ENCODE results near the gene PELI2.

PELI2 gene

DNA sequence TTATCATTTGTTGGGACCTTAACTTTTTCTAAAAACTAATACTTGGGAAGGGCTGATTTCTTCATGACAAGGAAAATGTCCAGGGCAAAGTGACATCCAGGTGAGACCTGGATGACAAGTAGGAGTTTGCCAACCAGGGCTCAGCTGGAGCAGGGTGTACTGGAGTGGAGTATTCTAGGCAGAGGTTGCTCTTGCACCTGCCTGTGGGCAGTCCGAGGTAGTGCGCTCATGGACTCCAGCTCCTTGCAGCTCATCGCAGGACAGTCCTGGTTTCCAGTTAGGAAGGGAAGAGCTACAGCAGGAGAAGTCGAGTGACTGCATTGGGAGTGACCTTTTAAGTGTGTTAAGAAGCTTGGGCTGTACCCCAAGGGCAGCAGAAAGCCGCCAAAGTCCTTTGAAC, 175.9 kb downstream of the PELI2 start:
- H3K36me3 ChIP-seq (ENCODE audit: insufficient read depth, low read length) = no peaks in the 10 kb centered on the region

DNA sequence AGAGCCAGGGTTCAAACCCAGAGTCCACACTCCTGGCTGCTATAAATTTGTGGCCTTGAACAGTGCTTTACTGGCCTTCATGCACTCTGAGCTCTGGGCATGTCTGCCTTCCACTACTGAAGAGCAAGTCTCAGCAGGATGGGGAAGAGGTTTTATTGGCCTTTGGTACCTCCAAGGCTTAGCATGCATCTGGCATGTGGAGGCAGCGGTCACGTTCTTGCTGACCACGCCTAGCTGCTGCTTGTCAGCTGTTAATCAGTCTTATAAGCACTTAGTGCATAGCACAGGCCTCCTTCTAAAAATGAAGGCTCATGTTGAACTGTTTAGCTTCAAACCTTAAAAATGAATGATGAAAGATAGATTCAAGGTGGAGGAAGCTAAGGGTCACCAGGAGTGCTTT, 177.5 kb downstream of the PELI2 start:
- no peaks in the 10 kb centered on the region for H3K27me3 ChIP-seq (ENCODE audit: insufficient read depth, low read length)
- no peaks in the 10 kb centered on the region for H3K36me3 ChIP-seq (ENCODE audit: insufficient read depth, low read length)

More for the DNA sequence above, 175.9 kb downstream of the PELI2 start:
- H3K27me3 ChIP-seq (ENCODE audit: insufficient read depth, low read length) = no peaks in the 10 kb centered on the region
- no peaks in the 10 kb centered on the region for H3K79me2 ChIP-seq (ENCODE audit: control insufficient read depth, insufficient read depth, low read length, unreplicated experiment)
- no peak overlapping the region for H3K4me3 ChIP-seq (ENCODE audit: low read depth, low read length)
- H2AFZ ChIP-seq (ENCODE audit: low read length, unreplicated experiment) = no peak overlapping the region
- H3K4me1 ChIP-seq (ENCODE audit: control insufficient read depth, insufficient read depth, low read length, unreplicated experiment) = no peaks in the 10 kb centered on the region
- H3K27ac ChIP-seq (ENCODE audit: low read depth, low read length) = no peak overlapping the region

DNA sequence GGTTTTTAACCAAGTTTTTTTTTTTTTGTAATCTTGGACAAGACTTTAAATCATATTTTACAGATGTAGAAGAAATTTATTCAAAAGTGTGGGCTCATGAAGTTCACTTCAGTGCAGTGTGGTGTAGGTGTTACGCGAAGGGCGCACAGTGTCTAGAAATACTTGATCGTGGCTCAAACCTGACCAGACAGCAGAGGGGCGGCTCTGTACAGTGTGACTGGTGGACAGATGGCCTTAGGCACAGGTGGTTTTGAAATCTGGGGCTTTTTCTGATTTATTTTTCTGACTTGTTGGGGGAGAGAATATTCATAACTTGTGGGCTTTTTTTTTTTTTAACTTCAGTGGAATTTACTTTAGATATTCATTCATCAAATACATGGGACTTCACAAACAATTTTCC, 179.2 kb downstream of the PELI2 start:
- Histone ChIP-seq H3K4me3 (ENCODE audit: low read depth, low read length) (no peak overlapping the region), H3K79me2 (ENCODE audit: control insufficient read depth, insufficient read depth, low read length, unreplicated experiment) (no peaks in the 10 kb centered on the region), H3K36me3 (ENCODE audit: insufficient read depth, low read length) (no peaks in the 10 kb centered on the region), H3K27ac (ENCODE audit: low read depth, low read length) (no peak overlapping the region), H3K27me3 (ENCODE audit: insufficient read depth, low read length) (no peaks in the 10 kb centered on the region), H2AFZ (ENCODE audit: low read length, unreplicated experiment) (no peak overlapping the region), H3K4me1 (ENCODE audit: control insufficient read depth, insufficient read depth, low read length, unreplicated experiment) (peaks cover 6% of the 10 kb centered on the region)

More for the DNA sequence above, 177.5 kb downstream of the PELI2 start:
- Histone ChIP-seq H3K4me1 (ENCODE audit: control insufficient read depth, insufficient read depth, low read length, unreplicated experiment) (peaks cover 6% of the 10 kb centered on the region), H3K79me2 (ENCODE audit: control insufficient read depth, insufficient read depth, low read length, unreplicated experiment) (no peaks in the 10 kb centered on the region), H3K27ac (ENCODE audit: low read depth, low read length) (no peak overlapping the region), H3K4me3 (ENCODE audit: low read depth, low read length) (no peak overlapping the region), H2AFZ (ENCODE audit: low read length, unreplicated experiment) (no peak overlapping the region)

DNA sequence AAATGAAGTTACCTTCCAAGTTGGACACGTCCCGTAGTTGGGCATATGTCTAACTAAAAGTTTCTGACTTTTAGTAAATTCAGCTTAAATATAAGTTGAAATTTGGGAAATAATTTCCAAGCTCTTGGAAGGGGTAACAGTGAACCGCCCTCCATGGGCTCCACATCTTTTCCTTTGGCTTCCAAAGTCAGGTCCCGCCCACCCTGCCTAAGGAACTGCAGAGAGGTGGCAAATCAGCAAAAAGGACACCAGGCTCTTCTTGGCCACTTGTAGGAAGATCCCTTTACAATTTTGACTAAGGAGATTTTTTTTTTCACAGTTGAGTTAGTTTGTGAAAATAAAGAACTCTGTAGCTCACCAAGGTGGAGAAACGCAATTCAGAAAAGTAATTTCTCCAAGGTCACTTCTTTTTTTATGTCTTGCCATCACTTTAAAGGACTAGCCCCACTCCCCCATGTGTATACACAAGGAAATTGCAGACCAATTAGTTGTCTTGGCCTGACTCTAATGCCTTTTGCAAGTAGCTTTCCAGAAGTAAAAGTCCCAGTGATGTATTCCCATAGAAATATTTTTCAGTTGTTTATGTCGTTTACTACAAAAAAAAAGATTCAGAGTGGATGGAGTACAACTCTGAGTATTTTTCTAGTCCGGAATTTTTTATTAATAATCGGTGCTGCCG, 181.2 kb downstream of the PELI2 start:
- Histone ChIP-seq H2AFZ (ENCODE audit: low read length, unreplicated experiment) (no peak overlapping the region), H3K79me2 (ENCODE audit: control insufficient read depth, insufficient read depth, low read length, unreplicated experiment) (no peaks in the 10 kb centered on the region), H3K27me3 (ENCODE audit: insufficient read depth, low read length) (no peaks in the 10 kb centered on the region), H3K4me1 (ENCODE audit: control insufficient read depth, insufficient read depth, low read length, unreplicated experiment) (peaks cover 6% of the 10 kb centered on the region), H3K36me3 (ENCODE audit: insufficient read depth, low read length) (no peaks in the 10 kb centered on the region), H3K27ac (ENCODE audit: low read depth, low read length) (no peak overlapping the region), H3K4me3 (ENCODE audit: low read depth, low read length) (no peak overlapping the region)

DNA sequence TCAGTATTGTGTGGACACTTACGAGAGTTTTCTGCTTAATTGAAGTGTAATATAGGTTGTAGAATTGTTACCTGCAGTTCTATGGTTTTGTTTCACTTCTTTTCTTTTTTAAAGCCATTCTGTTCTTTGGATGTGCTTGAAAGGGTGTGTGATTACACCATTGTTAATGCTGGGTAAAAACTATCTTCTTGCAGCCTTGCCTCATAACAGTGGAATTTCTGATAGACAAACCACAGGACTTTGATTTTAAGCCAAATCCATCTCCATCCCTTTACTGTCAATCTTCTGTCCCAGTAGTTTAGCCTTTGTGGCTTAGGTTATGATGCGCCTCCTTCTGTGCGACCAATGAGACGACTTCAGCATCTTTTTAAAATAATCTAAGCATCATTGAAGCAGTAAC, 182.3 kb downstream of the PELI2 start:
- no peak overlapping the region for H3K4me3 ChIP-seq (ENCODE audit: low read depth, low read length)
- H3K27ac ChIP-seq (ENCODE audit: low read depth, low read length) = no peak overlapping the region
- no peaks in the 10 kb centered on the region for H3K36me3 ChIP-seq (ENCODE audit: insufficient read depth, low read length)
- no peaks in the 10 kb centered on the region for H3K27me3 ChIP-seq (ENCODE audit: insufficient read depth, low read length)
- H2AFZ ChIP-seq (ENCODE audit: low read length, unreplicated experiment) = no peak overlapping the region
- peaks cover 6% of the 10 kb centered on the region for H3K4me1 ChIP-seq (ENCODE audit: control insufficient read depth, insufficient read depth, low read length, unreplicated experiment)
- no peaks in the 10 kb centered on the region for H3K79me2 ChIP-seq (ENCODE audit: control insufficient read depth, insufficient read depth, low read length, unreplicated experiment)

DNA sequence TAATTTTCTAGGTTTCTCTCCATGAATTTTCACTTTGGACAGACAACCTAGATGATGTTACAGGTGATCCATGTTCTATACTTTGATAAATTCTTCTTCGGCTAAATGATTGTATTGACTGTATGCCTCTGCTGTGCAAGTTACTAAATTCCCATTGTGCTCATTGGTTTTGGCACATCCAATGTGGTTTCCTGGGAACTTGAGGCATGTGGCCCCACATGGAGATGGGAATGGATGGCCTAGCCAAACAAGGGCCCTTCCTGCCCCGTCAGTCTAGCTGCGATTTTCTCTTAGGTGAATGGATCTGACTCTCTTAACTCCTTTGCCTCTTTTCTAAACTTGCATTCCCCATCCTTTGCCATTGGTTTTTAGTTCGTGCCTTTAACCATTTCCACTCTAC, 186.2 kb downstream of the PELI2 start:
- Histone ChIP-seq H3K36me3 (ENCODE audit: insufficient read depth, low read length) (no peaks in the 10 kb centered on the region), H3K4me1 (ENCODE audit: control insufficient read depth, insufficient read depth, low read length, unreplicated experiment) (peaks cover 6% of the 10 kb centered on the region), H2AFZ (ENCODE audit: low read length, unreplicated experiment) (no peak overlapping the region), H3K4me3 (ENCODE audit: low read depth, low read length) (no peak overlapping the region), H3K27me3 (ENCODE audit: insufficient read depth, low read length) (no peaks in the 10 kb centered on the region), H3K27ac (ENCODE audit: low read depth, low read length) (no peak overlapping the region), H3K79me2 (ENCODE audit: control insufficient read depth, insufficient read depth, low read length, unreplicated experiment) (no peaks in the 10 kb centered on the region)

DNA sequence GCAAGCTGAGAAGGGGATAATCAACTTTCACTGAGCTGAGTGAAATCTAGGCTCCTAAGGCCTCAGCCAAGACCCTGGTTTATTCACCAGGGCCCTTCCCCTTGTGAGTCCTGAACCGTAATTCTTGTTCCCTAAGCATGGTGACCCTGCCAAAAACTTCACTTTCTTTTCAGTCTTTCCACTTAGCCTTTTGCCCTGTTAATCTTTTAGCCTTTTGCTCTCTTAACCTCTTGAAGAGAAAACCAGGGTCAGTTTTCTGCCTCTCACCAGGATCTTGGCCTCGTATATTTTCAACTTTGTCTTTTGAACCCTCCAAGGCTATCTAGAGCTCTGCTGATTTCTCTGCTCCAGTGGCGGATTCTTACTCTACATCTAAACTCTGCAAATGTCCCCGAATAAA, 191.0 kb downstream of the PELI2 start:
- Histone ChIP-seq H3K79me2 (ENCODE audit: control insufficient read depth, insufficient read depth, low read length, unreplicated experiment) (no peaks in the 10 kb centered on the region), H3K4me1 (ENCODE audit: control insufficient read depth, insufficient read depth, low read length, unreplicated experiment) (peaks cover 7% of the 10 kb centered on the region), H3K27me3 (ENCODE audit: insufficient read depth, low read length) (no peaks in the 10 kb centered on the region), H3K27ac (ENCODE audit: low read depth, low read length) (no peak overlapping the region), H2AFZ (ENCODE audit: low read length, unreplicated experiment) (no peak overlapping the region), H3K36me3 (ENCODE audit: insufficient read depth, low read length) (no peaks in the 10 kb centered on the region), H3K4me3 (ENCODE audit: low read depth, low read length) (no peak overlapping the region)

DNA sequence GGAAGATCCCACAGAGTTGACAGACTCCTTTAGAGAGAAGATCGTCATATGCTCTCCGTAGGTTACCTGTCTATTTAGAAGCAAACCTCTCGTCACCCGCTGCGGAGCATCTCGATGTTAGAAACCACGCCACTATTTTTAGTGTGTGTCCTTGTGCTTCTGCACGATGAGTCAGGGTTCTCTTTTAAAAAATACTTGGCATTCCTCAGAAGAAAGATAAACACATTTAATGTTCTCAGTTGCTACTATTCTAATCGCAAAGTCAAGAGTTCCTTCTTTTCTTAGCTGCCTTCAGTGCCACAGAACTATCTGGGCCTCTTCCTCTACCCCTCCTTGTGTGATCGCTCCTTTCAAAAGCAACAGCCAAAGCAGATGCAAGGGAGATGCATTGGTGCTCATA, 192.4 kb downstream of the PELI2 start:
- Histone ChIP-seq H3K27ac (ENCODE audit: low read depth, low read length) (no peak overlapping the region), H2AFZ (ENCODE audit: low read length, unreplicated experiment) (no peak overlapping the region), H3K79me2 (ENCODE audit: control insufficient read depth, insufficient read depth, low read length, unreplicated experiment) (no peaks in the 10 kb centered on the region), H3K36me3 (ENCODE audit: insufficient read depth, low read length) (no peaks in the 10 kb centered on the region), H3K27me3 (ENCODE audit: insufficient read depth, low read length) (no peaks in the 10 kb centered on the region), H3K4me1 (ENCODE audit: control insufficient read depth, insufficient read depth, low read length, unreplicated experiment) (peaks cover 7% of the 10 kb centered on the region), H3K4me3 (ENCODE audit: low read depth, low read length) (no peak overlapping the region)

DNA sequence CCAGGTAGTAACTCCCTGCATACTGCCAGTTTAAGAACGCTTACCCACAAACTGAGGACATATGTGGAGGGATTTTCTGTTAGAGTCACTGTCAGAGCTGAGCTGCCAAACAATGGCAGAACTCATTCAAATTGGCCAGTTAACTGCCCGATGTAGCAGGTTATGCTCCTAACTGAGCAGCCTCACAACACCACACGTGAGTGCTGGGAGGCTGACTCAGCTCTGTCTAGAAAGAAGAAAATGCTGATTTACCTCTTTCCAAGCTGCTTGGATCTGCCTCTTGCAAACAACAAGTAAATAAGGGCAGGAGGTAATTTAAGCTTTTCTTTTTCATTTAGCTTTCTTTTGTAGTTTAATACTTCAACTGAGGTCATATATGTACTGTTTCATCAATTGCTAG, 195.6 kb downstream of the PELI2 start:
- Histone ChIP-seq H3K27ac (ENCODE audit: low read depth, low read length) (no peak overlapping the region), H3K27me3 (ENCODE audit: insufficient read depth, low read length) (0 out of 2 replicates have a peak, but pooled peaks cover 2% of the 10 kb centered on the region), H3K4me1 (ENCODE audit: control insufficient read depth, insufficient read depth, low read length, unreplicated experiment) (peaks cover 7% of the 10 kb centered on the region), H3K36me3 (ENCODE audit: insufficient read depth, low read length) (no peaks in the 10 kb centered on the region), H3K4me3 (ENCODE audit: low read depth, low read length) (no peak overlapping the region), H3K79me2 (ENCODE audit: control insufficient read depth, insufficient read depth, low read length, unreplicated experiment) (no peaks in the 10 kb centered on the region), H2AFZ (ENCODE audit: low read length, unreplicated experiment) (no peak overlapping the region)

DNA sequence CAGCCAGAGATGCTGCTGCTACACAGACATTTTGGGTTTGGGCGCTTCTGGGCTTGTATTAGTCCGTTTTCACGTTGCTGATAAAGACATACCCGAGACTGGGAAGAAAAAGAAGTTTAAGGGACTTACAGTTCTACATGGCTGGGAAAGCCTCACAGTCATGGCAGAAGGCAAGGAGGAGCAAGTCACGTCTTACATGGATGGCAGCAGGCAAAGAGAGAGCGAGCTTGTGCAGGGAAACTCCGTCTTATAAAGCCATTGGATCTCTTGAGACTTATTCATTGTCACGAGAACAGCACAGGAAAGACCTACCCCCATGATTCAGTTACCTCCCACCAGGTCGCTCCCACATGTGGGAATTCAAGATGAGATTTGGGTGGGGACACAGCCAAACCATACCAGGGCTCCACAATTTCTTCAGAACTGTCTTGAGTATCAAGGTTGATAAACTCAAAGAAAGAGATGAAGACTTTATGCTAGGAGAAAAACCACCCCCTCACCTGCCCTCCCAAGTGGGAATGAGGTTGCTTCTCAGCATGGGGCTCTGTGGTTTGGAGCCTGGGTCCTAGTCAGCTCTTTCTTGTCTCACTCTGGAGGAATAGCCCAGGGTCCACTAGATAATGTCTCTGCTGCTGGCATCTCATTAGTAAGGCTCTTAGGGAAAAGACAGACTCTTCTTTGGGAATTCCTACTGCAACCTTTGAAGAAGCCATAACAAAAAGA, 200.3 kb downstream of the PELI2 start:
- Histone ChIP-seq H3K27ac (ENCODE audit: low read depth, low read length) (no peak overlapping the region), H3K79me2 (ENCODE audit: control insufficient read depth, insufficient read depth, low read length, unreplicated experiment) (no peaks in the 10 kb centered on the region), H3K27me3 (ENCODE audit: insufficient read depth, low read length) (0 out of 2 replicates have a peak, but pooled peaks cover 3% of the 10 kb centered on the region), H3K36me3 (ENCODE audit: insufficient read depth, low read length) (no peaks in the 10 kb centered on the region), H2AFZ (ENCODE audit: low read length, unreplicated experiment) (no peak overlapping the region), H3K4me3 (ENCODE audit: low read depth, low read length) (no peak overlapping the region), H3K4me1 (ENCODE audit: control insufficient read depth, insufficient read depth, low read length, unreplicated experiment) (no peaks in the 10 kb centered on the region)

DNA sequence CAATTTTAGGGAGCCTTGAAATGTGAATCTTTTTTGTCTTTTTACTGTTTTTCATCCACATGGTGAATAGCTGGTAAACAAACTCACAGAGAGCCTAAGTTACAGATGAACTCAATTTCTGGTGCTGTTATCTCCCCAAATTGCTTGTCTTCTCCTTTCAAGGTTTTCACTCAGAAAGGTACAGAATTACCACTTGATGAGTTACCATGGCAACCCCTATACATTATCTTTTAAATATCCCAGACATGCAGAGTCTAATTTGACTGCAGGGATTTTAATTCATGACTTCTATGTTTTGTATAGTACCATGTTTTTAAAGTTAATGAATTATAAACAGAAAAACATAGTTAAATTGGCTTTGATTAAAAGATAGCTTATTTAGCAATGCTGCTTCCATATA, 203.7 kb downstream of the PELI2 start:
- H3K4me3 ChIP-seq (ENCODE audit: low read depth, low read length) = no peak overlapping the region
- no peak overlapping the region for H2AFZ ChIP-seq (ENCODE audit: low read length, unreplicated experiment)
- 0 out of 2 replicates have a peak, but pooled peaks cover 3% of the 10 kb centered on the region for H3K27me3 ChIP-seq (ENCODE audit: insufficient read depth, low read length)
- no peaks in the 10 kb centered on the region for H3K79me2 ChIP-seq (ENCODE audit: control insufficient read depth, insufficient read depth, low read length, unreplicated experiment)
- peaks cover 17% of the 10 kb centered on the region for H3K4me1 ChIP-seq (ENCODE audit: control insufficient read depth, insufficient read depth, low read length, unreplicated experiment)
- no peaks in the 10 kb centered on the region for H3K36me3 ChIP-seq (ENCODE audit: insufficient read depth, low read length)
- no peak overlapping the region for H3K27ac ChIP-seq (ENCODE audit: low read depth, low read length)
